ENCODE results near the gene PDGFRB.
"Not testable (repeated sequence)": the region's sequence is repeated elsewhere in the genome, so short reads cannot be mapped to it uniquely, and the experiment has no call there.

PDGFRB gene

DNA sequence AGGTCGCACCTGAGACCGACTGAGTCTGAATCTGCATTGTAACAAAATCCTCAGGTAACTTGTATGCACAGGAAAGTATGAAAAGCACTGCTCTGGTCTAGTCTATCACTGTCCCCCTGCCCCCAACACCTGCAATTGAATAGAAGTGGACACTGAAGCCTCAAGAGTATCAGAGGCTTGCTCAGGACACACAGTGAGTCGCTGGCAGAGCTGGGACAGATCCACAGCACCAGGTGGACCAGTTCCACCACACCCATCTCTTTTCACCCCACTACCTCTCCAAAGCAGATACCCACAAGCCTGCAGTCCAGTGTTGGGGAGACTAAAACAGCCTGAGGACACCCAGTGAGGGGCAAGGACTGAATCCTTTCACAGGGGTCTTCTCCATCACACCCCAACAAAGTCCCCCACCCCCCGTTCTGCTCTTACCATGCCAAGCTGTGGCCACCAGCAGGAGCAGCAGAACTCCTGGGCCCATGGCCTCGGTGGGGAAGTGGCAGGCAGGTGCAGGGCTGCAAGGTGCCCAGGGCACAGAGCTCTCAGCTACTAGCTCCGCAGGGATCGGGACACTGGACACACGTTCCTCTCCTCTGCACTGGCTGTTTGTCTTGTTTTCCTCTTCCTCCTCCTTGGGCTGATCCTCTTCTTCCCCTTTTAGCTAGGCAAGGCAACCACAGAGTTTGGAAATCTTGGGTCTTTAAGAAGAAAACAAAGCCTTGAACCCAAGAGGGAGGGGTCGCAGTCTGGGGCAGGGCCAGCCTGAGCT is 69.5 kb downstream of the PDGFRB start, which contains the start of gene CSF1R:
Gene CSF1R (minus strand): TSS at position 605 of the 766 bp plus-strand sequence. CDS start 127 bp downstream, at position 478.
- Histone ChIP-seq H3K36me3 (replicated peaks) (no peaks in the 10 kb centered on the region), H3K9me3 (no peaks in the 10 kb centered on the region), H3K4me3 (no peak within 1 kb of the TSS), H3K4me1 (peaks cover 7% of the 10 kb centered on the region), H3K27me3 (ENCODE audit: low read depth) (peaks cover 10% of the 10 kb centered on the region)
- in situ Hi-C loops (cut with MboI; ENCODE audit: low sequenced_read_pairs) = no loop called here
- DNase-seq (ENCODE audit: low spot score in 2 of 2) = no peak

- Histone ChIP-seq H3K4me3 (no peak overlapping the region), H3K9me3 (no peaks in the 10 kb centered on the region), H3K4me1 (peaks cover 7% of the 10 kb centered on the region), H3K36me3 (replicated peaks) (no peaks in the 10 kb centered on the region), H3K27me3 (ENCODE audit: low read depth) (peaks cover 6% of the 10 kb centered on the region)
- no peak for DNase-seq (ENCODE audit: low spot score in 2 of 2)
- in situ Hi-C loops (cut with MboI; ENCODE audit: low sequenced_read_pairs) = no loop called here
Observed at GRCh38 chr5:150085191-150085912, 70.3 kb downstream of the PDGFRB start.

- in situ Hi-C loops (cut with MboI; ENCODE audit: low sequenced_read_pairs); H3K4me3 ChIP-seq; H3K4me1 ChIP-seq: not testable (repeated sequence)
Observed at GRCh38 chr5:150084754-150085153, 70.9 kb downstream of the PDGFRB start.

DNA sequence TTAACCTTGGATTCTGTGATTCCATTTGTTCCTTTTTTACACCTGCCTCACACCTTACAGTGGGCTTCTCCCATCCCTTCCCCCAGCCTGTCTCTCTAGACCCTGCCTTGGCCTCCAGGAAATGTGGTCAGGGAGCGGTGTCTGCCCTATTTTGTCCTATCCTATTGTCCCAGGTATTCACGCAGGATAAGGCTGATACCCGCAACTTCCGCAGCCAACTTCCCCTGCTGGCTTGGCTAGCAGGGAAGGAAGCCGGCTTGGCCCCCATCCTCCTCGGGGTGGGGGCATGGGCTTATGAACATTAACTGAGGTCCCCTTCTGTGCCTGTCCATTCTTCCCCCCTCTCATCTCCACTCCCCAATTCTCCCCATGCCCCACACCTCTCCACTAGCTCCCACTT is 72.8 kb downstream of the PDGFRB start:
- no peak for DNase-seq (ENCODE audit: low spot score in 2 of 2)
- in situ Hi-C loops (cut with MboI; ENCODE audit: low sequenced_read_pairs) = no loop called here
- no peaks in the 10 kb centered on the region for H3K36me3 ChIP-seq (replicated peaks)
- peaks cover 7% of the 10 kb centered on the region for H3K4me1 ChIP-seq
- H3K4me3 ChIP-seq = no peak overlapping the region
- H3K27me3 ChIP-seq (ENCODE audit: low read depth) = peaks cover 3% of the 10 kb centered on the region; the same call in 1 of the 2 replicates
- H3K9me3 ChIP-seq = no peaks in the 10 kb centered on the region

More at GRCh38 chr5:150084754-150085153, 70.9 kb downstream of the PDGFRB start:
- not testable (repeated sequence) for H3K27me3 ChIP-seq (ENCODE audit: low read depth); DNase-seq (ENCODE audit: low spot score in 2 of 2); H3K9me3 ChIP-seq; H3K36me3 ChIP-seq (replicated peaks)

DNA sequence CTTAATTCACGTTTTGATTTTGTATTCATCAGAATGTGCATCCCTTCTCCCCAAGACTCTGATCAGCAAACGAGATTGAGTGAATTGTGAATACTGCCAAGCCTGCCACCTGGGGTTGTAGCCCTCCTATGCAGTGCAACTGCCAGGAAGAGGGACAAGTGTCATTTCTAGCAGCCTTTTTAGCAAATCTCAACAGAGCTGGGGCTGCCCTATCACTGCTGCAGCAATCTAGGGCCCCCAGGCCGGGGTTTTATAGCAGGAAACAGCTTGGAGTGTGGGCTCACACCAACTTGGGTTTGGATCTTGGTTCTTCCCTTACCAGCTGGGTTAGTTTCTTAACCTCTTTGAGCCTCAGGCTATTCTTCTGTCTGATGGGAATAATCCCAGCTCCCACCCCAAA is 73.3 kb downstream of the PDGFRB start:
- H3K27me3 ChIP-seq (ENCODE audit: low read depth) = peaks cover 3% of the 10 kb centered on the region; the same call in 1 of the 2 replicates
- no peak overlapping the region for H3K4me3 ChIP-seq
- DNase-seq (ENCODE audit: low spot score in 2 of 2) = no peak
- in situ Hi-C loops (cut with MboI; ENCODE audit: low sequenced_read_pairs) = no loop called here
- H3K9me3 ChIP-seq = no peaks in the 10 kb centered on the region
- H3K36me3 ChIP-seq (replicated peaks) = no peaks in the 10 kb centered on the region
- H3K4me1 ChIP-seq = peaks cover 7% of the 10 kb centered on the region

- H3K36me3 ChIP-seq (replicated peaks) = no peaks in the 10 kb centered on the region
- H3K27me3 ChIP-seq (ENCODE audit: low read depth) = peaks cover 3% of the 10 kb centered on the region; the same call in 1 of the 2 replicates
Observed at GRCh38 chr5:150081541-150082283, 73.9 kb downstream of the PDGFRB start.

DNA sequence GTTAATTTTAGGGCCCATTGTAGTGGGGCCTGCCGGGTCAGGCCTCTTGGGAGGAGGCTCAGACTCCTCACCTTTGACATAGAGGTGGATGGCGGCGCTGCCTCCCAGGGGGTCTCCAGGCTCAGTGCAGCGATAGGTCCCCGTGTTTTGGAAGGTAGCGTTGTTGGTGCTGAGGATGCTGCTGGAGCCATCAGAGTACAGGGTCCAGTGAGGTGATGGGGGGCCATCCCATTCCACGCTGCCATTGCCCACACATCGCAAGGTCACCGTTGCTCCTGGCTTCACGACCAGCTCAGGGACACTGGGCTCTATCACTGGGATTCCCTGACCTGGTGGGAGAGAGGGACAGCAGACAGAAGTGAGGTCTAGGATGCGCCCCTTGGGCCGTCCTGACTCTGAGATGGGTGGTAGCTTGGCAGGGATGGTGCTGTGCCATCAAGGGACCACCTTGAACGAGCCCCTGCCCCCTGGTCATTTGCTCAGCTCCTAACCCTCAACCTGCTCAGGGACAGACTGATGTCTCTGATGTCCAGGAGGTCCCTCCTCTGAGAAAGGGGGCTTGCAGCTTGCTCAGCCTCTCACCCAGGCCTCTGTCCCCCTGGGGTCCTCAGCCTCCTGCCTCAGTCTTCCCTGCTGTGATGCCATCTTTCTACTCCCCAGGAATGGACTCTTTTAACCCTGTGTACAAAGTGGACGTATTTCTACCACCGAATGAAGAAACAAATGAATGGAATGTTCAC is 74.8 kb downstream of the PDGFRB start:
- H3K4me1 ChIP-seq = no peaks in the 10 kb centered on the region
- no peak for DNase-seq (ENCODE audit: low spot score in 2 of 2)
- no peaks in the 10 kb centered on the region for H3K36me3 ChIP-seq (replicated peaks)
- in situ Hi-C loops (cut with MboI; ENCODE audit: low sequenced_read_pairs) = no loop called here
- H3K9me3 ChIP-seq = no peaks in the 10 kb centered on the region
- no peak overlapping the region for H3K4me3 ChIP-seq
- peaks cover 3% of the 10 kb centered on the region; the same call in 1 of the 2 replicates for H3K27me3 ChIP-seq (ENCODE audit: low read depth)

More at GRCh38 chr5:150081541-150082283, 73.9 kb downstream of the PDGFRB start:
- Histone ChIP-seq H3K9me3 (no peaks in the 10 kb centered on the region), H3K4me3 (no peak overlapping the region), H3K4me1 (no peaks in the 10 kb centered on the region; the same call in none of the 2 replicates)
- no peak for DNase-seq (ENCODE audit: low spot score in 2 of 2)
- in situ Hi-C loops (cut with MboI; ENCODE audit: low sequenced_read_pairs) = no loop called here

DNA sequence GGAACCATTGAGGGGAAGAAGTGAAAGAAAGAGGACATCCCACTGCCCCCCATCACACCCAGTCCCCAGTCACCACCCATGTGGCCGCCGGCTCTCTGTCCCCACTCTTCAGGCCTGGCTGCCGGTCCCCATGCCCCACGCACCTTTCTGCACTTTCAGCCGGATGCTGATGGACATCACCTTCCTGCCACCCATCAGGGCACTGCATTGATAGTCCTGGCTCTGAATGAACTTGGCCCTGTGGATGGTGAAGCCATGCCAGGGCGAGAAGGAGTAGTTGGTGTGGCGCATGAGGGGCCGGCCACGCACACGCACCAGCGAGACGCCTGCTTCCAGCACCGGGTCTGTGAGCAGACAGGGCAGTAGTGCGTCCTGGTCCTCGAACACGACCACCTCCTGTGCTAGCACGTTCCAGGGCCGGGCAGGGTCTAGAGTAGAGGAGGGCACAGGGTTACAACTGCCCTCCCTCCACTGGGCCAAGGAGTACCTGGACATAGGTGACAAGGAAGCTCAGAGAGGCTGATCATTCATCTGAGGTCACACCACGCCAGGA is 75.7 kb downstream of the PDGFRB start:
- DNase-seq (ENCODE audit: low spot score in 2 of 2) = no peak
- H3K27me3 ChIP-seq (ENCODE audit: low read depth) = peaks cover 3% of the 10 kb centered on the region; the same call in 1 of the 2 replicates
- no peaks in the 10 kb centered on the region for H3K36me3 ChIP-seq (replicated peaks)
- no peaks in the 10 kb centered on the region for H3K9me3 ChIP-seq
- no peaks in the 10 kb centered on the region for H3K4me1 ChIP-seq
- H3K4me3 ChIP-seq = no peak overlapping the region
- in situ Hi-C loops (cut with MboI; ENCODE audit: low sequenced_read_pairs) = no loop called here

DNA sequence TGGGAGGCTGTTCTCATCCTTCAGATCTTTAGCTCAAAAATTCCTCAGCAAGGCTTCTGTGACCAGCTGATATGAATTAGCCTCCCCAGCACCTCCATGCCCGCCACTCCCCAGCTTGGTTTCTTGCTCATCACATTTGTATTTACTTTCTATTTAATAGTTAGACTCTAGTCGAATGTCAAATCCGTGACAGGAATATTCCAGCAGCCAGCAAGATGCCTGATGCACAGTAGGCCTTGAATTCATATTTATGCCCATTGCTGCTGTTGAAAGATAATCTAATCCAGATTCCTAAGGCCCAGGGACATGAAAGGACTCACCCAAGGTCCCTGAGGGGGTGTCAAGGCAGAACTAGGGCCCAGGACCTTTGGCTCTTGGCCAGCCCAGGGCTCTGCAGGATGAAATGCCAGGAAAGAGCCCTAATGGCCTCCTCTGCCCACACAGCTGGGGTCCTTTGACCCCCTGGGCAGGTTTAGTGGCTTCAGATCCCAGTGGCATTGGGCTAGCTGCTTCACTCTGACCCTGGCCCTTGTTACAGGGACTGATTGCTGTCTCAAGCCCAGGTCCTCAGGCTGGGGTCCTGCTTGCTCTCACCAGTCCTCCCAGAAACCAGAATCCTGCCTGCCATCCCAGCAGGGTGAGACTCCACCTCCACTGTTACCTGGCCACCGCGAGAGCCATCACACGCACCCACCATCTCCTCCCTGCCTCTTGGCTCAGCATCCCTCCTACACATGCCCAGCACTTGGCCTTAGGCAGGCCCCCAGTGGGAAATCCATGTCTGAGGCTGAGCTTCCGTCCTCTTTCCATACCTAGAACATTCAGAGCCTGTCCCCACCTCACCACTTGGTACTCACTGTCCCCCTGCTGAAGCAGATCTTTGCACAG is 76.6 kb downstream of the PDGFRB start:
- in situ Hi-C loops (cut with MboI; ENCODE audit: low sequenced_read_pairs) = no loop called here

DNA sequence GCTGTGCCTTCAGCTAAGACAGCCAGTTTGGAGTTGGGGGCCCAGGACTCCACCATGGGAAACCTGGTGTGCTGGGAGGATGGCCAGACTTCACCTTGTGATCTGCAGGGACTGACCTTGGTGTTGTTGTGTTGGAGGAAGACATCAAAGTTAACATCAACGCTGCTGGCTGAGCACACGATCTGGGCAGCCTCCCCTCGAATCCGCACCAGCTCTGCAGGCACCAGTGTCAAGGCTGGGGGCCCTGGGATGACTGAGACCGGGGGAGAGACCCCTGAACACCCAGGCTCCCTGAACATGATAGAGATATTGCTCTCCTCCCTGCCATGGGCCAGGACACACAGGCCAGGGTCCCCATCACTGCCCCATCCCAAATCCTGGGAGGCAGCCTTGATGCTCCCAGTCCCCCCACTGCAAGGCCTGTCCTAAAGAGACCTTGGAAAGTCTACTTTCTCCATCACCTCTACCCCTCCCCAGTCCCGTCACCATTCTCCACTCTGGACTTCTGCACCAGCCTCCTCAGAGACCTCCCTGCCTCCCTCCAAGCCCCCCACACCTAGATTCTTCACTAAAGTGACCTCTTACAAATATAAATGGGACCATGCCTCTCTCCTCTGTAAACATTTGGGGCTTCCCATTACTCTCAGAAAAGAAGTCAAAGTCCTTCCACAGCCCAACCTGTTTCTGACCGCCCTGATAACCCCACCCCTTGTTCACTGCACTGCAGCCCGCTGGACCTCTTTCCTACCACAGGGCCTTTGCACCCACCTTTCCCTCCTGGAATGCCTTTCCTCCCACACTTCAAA is 77.4 kb downstream of the PDGFRB start:
- no peak for DNase-seq (ENCODE audit: low spot score in 2 of 2)
- in situ Hi-C loops (cut with MboI; ENCODE audit: low sequenced_read_pairs) = no loop called here
- Histone ChIP-seq H3K4me1 (no peaks in the 10 kb centered on the region), H3K36me3 (replicated peaks) (no peaks in the 10 kb centered on the region), H3K9me3 (no peaks in the 10 kb centered on the region), H3K4me3 (no peak overlapping the region), H3K27me3 (ENCODE audit: low read depth) (no peaks in the 10 kb centered on the region; the same call in 1 of the 2 replicates)

More for the DNA sequence above, 76.6 kb downstream of the PDGFRB start:
- Histone ChIP-seq H3K27me3 (ENCODE audit: low read depth) (peaks cover 3% of the 10 kb centered on the region; the same call in 1 of the 2 replicates), H3K4me1 (no peaks in the 10 kb centered on the region), H3K9me3 (no peaks in the 10 kb centered on the region), H3K4me3 (no peak overlapping the region), H3K36me3 (replicated peaks) (no peaks in the 10 kb centered on the region)
- DNase-seq (ENCODE audit: low spot score in 2 of 2) = no peak

DNA sequence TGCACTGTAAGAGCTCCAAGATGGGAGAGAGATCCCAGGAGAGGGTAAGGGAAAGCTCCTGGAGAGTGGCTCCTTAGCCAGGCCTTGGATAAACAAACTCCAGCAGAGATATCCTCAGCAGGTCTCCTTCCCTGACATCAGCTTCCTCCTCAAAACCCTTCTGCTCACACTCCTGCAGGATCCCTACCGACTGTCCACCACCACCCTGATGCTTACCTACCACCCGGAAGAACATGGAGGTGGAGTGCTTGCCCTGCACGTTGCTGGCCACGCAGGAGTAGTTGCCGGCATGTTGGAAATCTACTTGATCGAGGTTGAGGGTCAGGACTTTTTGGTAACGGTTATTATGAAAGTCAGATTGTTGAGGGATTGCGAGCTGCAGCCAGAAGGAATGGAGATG is 78.6 kb downstream of the PDGFRB start:
- no peaks in the 10 kb centered on the region for H3K4me1 ChIP-seq
- H3K27me3 ChIP-seq (ENCODE audit: low read depth) = no peaks in the 10 kb centered on the region
- in situ Hi-C loops (cut with MboI; ENCODE audit: low sequenced_read_pairs) = no loop called here
- no peak overlapping the region for H3K4me3 ChIP-seq
- no peaks in the 10 kb centered on the region for H3K36me3 ChIP-seq (replicated peaks)
- H3K9me3 ChIP-seq = no peaks in the 10 kb centered on the region
- no peak for DNase-seq (ENCODE audit: low spot score in 2 of 2)
